ENCODE measurements around the gene INO80E. TPM values are rescaled to one million over a fixed set of nuclear protein-coding genes. Genes with fewer than 3 reads are reported as not detected.

Gene INO80E
- total and polyA plus RNA-seq, 2 donors (not counting 3 experiments of a cell fraction or from before 2014, with no cell fraction given) = 42.7 to 76.4 TPM

- Histone ChIP-seq H3K4me1 (ENCODE audit: control insufficient read depth, extremely low read depth, insufficient read depth, low read length) (no peaks in the 10 kb centered on the region), H3K27me3 (ENCODE audit: control insufficient read depth in 2 of 2, insufficient read depth in 2 of 2, low read length in 2 of 2) (no peaks in the 10 kb centered on the region), H2AFZ (ENCODE audit: low read depth, low read length) (no peak overlapping the region), H3K36me3 (ENCODE audit: control insufficient read depth in 2 of 2, extremely low read depth in 1 of 2, insufficient read depth in 2 of 2, low read length in 2 of 2) (peaks cover 37 to 89% of the 10 kb centered on the region in 2 experiments), H3K9me3 (replicated peaks; ENCODE audit: control insufficient read depth, insufficient read depth, low read length) (no peaks in the 10 kb centered on the region), H4K20me1 (replicated peaks; ENCODE audit: control insufficient read depth, extremely low read depth, insufficient read depth, low read length) (no peaks in the 10 kb centered on the region), H3K9me1 (replicated peaks; ENCODE audit: control insufficient read depth, extremely low read depth, insufficient read depth, low read length) (no peaks in the 10 kb centered on the region), H3K79me2 (ENCODE audit: control insufficient read depth, insufficient read depth, low read length) (no peaks in the 10 kb centered on the region), H3K9ac (replicated peaks; ENCODE audit: extremely low read depth, insufficient read depth, low read length) (no peak overlapping the region), H3K4me3 (replicated peaks in 1 of 3; ENCODE audit: insufficient read depth in 1 of 3, low read depth in 1 of 3, low read length in 3 of 3) (no peak overlapping the region), H3K4me2 (ENCODE audit: insufficient read depth, low read length) (no peak overlapping the region), H3K27ac (ENCODE audit: insufficient read depth, low read depth, low read length) (no peak overlapping the region)
- BruUV-seq (replicated peaks) = no TSS peak
- intact Hi-C loops (cut with micrococcal nuclease) = no loop called here
- dilution Hi-C loops (cut with MboI; ENCODE audit: extremely low pct_ligation_motif_present, low sequenced_read_pairs) = no loop called here
- no peak for TF ChIP-seq EZH2 (IDR thresholded peaks at IDR 0.05; ENCODE audit: borderline replicate concordance, low read depth, low read length, severe bottlenecking)
- no peak for TF ChIP-seq MYC (IDR thresholded peaks at IDR 0.05; ENCODE audit: low read depth, low read length)
- TF ChIP-seq GATA2 (IDR thresholded peaks at IDR 0.05; ENCODE audit: insufficient read depth, insufficient read length, low read depth, low read length) = no peak
- TF ChIP-seq POLR2AphosphoS5 (IDR thresholded peaks at IDR 0.05; ENCODE audit: insufficient read depth, low read depth, low read length) = no peak
- no peak for TF ChIP-seq JUN (IDR thresholded peaks at IDR 0.05; ENCODE audit: borderline replicate concordance, insufficient read depth, insufficient read length, low read depth)
- no peak for TF ChIP-seq MAX (IDR thresholded peaks at IDR 0.05; ENCODE audit: insufficient read depth, insufficient read length)
- no peak for TF ChIP-seq CTCF (IDR thresholded peaks at IDR 0.05; ENCODE audit: extremely low read depth in 1 of 2, insufficient read depth in 1 of 2, low read depth in 1 of 2, low read length in 2 of 2)
- TF ChIP-seq POLR2A (IDR thresholded peaks at IDR 0.05; ENCODE audit: low read depth, low read length) = no peak
- TF ChIP-seq FOS (IDR thresholded peaks at IDR 0.05; ENCODE audit: borderline replicate concordance, insufficient read depth, low read length) = no peak
- ChIA-PET CTCF (no interaction called here), POLR2A (interaction anchor here (1.1 kb wide), 1 partner anchor 14 kb away, joined by 3 read pairs; the partner anchor contains the start of gene TAOK2)
- FAIRE-seq (no peak), DNase-seq (ENCODE audit: low read depth, low spot score) (no peak)
These were observed 9.1 kb upstream of the INO80E start for GRCh38 chr16:29986931-29987330.

All from endothelial cell of umbilical vein (primary cell).